AG04449 (cell line): Measurements from ENCODE around the gene ARRDC3.
"Not testable (repeated sequence)": the region's sequence is repeated elsewhere in the genome, so short reads cannot be mapped to it uniquely, and the experiment has no call there.

Experiments used
- CTCF ChIA-PET: fragments of 350-600 bp; formaldehyde crosslinking; extraction: SDS; loops from one replicate; lab custom pipeline; 2021; ENCODE audit warnings: antibody characterized with exemption; lab: Yijun Ruan, JAX
- POLR2A ChIA-PET: fragments of 400-600, 350-600 bp; formaldehyde crosslinking; extraction: SDS; loops from one replicate; lab custom pipeline; 2020; ENCODE audit warnings: antibody characterized with exemption, inconsistent platforms; lab: Yijun Ruan, JAX
- DNase-seq: peaks from one replicate; pipeline ENCODE4 v3.0.0-alpha.2; 2010; ENCODE audit warnings: low read depth, low spot score
- H3K4me3 ChIP-seq: 2 replicates; pipeline ENCODE4 v1.5.1; 2011; ENCODE audit warnings: low read depth, mild to moderate bottlenecking, control low read depth, low read length
- TF ChIP-seq, protein P1 (sequence below): IDR thresholded peaks from one replicate; pipeline ENCODE4 v1.5.1; 2011; ENCODE audit warnings: mild to moderate bottlenecking, moderate library complexity, low read length, control low read depth, inconsistent platforms; ENCODE audit not compliant: insufficient read depth; ENCODE audit errors: missing control alignments

Gene ARRDC3

DNA sequence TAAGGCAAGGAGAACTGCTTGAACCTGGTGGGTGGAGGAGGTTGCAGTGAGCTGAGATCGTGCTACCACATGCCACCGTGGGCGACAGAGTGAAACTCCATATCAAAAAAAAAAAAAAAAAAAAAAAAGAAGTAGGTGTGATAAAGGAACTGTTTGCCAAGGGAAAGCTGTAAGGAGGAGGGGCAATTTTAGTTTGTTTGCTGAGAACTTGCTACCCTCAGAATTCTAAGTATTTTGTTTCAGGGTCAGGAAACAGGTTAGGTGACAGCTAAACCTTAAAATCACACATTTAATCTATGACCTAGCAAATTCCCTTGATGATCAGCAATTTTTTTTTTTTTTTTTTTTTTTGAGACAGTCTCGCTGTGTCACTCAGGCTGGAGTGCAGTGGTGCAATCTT is 7.2 kb upstream of the ARRDC3 start:
- no peak for DNase-seq
- ChIA-PET POLR2A (no interaction called here), CTCF (interaction anchor here (0.8 to 1.3 kb wide), 2 partner anchors 29 to 525 kb away, joined by 3 to 4 read pairs; no protein-coding TSS in a partner anchor)
- no peak overlapping the region for H3K4me3 ChIP-seq
- TF ChIP-seq, protein P1, sequence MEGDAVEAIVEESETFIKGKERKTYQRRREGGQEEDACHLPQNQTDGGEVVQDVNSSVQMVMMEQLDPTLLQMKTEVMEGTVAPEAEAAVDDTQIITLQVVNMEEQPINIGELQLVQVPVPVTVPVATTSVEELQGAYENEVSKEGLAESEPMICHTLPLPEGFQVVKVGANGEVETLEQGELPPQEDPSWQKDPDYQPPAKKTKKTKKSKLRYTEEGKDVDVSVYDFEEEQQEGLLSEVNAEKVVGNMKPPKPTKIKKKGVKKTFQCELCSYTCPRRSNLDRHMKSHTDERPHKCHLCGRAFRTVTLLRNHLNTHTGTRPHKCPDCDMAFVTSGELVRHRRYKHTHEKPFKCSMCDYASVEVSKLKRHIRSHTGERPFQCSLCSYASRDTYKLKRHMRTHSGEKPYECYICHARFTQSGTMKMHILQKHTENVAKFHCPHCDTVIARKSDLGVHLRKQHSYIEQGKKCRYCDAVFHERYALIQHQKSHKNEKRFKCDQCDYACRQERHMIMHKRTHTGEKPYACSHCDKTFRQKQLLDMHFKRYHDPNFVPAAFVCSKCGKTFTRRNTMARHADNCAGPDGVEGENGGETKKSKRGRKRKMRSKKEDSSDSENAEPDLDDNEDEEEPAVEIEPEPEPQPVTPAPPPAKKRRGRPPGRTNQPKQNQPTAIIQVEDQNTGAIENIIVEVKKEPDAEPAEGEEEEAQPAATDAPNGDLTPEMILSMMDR: no peak

DNA sequence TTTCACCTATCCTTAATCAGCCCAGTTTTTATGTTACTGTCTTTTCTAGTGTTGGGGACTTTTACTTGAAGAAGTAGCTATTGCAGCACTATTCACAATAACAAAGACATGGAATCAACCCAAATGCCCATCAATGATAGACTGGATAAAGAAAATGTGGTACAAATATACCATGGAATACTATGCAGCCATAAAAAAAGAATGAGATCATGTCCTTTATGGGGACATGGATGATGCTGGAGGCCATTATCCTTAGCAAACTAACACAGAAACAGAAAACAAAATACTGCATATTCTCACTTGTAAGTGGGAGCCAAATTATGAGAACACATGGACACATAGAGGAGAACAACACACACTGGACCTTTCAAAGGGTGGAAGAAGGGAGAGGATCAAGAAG is 6.4 kb upstream of the ARRDC3 start:
- POLR2A ChIA-PET: not testable (repeated sequence)
- CTCF ChIA-PET: interaction anchor here (0.9 to 7.4 kb wide), 5 partner anchors 12 to 524 kb away, joined by 3 to 159 read pairs (median 84); no protein-coding TSS in a partner anchor

DNA sequence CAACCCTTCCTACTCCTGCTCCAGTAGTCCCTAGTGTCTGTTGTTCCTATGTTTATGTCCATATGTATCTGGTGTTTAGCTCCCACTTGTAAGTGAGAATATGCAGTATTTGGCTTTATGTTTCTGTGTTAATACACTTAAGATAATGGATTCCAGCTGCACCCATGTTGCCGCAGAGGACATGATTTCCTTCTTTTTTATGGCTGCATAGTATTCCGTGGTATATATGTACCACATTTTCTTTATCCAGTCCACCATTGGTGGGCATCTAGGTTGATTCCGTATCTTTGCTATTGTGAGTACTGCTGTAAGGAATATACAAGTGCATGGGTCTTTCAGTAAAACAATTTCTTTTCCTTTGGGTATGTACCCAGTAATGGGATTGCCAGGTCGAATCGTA is 5.2 kb upstream of the ARRDC3 start:
- no peak overlapping the region for H3K4me3 ChIP-seq
- POLR2A ChIA-PET: no interaction called here
- TF ChIP-seq, protein P1: no peak
- CTCF ChIA-PET: interaction anchor here (1.3 to 7.4 kb wide), 6 partner anchors 14 to 455 kb away, joined by 3 to 159 read pairs (median 86); no protein-coding TSS in a partner anchor
- no peak for DNase-seq

More for the DNA sequence above, 6.4 kb upstream of the ARRDC3 start:
- not testable (repeated sequence) for DNase-seq, H3K4me3 ChIP-seq

- TF ChIP-seq, protein P1: no peak
- H3K4me3 ChIP-seq: no peak overlapping the region
- no peak for DNase-seq
- ChIA-PET POLR2A (no interaction called here), CTCF (interaction anchor here (0.8 to 7.4 kb wide), 31 partner anchors 8 to 520 kb away, joined by 3 to 170 read pairs (median 13); no protein-coding TSS in a partner anchor)
Measured at GRCh38 chr5:91386120-91386519, 3.0 kb upstream of the ARRDC3 start.

DNA sequence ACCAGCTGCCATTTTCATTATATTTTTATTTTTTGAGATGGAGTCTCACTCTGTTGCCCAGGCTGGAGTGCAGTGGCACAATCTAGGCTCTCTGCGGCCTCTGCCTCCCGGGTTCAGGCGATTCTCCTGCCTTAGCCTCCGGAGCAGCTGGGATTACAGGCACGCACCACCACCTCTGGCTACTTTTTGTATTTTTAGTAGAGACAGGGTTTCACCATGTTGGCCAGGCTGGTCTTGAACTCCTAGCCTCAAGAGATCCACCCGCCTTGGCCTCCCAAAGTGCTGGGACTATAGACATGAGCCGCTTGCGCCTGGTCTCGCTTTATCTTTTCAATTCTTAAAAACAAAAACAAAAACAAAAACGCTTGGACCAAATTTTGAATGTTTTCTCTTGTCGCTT is 2.5 kb upstream of the ARRDC3 start:
- CTCF ChIA-PET: interaction anchor here (0.7 to 7.4 kb wide), 62 partner anchors 8 to 519 kb away, joined by 3 to 170 read pairs (median 7); no protein-coding TSS in a partner anchor
- DNase-seq, POLR2A ChIA-PET: not testable (repeated sequence)

GRCh38 chr5:91384671-91385430 is 1.7 kb upstream of the ARRDC3 start:
- peak; percentile 59 for DNase-seq
- TF ChIP-seq, protein P1: peak; percentile 52
- H3K4me3 ChIP-seq: peak overlapping the region; percentile 74; the same call in 1 of the 2 replicates
- POLR2A ChIA-PET: interaction anchor here (0.6 to 1.0 kb wide), 3 partner anchors 105 to 856 kb away, joined by 3 read pairs; no protein-coding TSS in a partner anchor
- CTCF ChIA-PET: interaction anchor here (0.6 to 7.4 kb wide), 78 partner anchors 9 to 923 kb away, joined by 3 to 170 read pairs (median 6); no protein-coding TSS in a partner anchor

More for the DNA sequence above, 2.5 kb upstream of the ARRDC3 start:
- H3K4me3 ChIP-seq: not testable (repeated sequence)

DNA sequence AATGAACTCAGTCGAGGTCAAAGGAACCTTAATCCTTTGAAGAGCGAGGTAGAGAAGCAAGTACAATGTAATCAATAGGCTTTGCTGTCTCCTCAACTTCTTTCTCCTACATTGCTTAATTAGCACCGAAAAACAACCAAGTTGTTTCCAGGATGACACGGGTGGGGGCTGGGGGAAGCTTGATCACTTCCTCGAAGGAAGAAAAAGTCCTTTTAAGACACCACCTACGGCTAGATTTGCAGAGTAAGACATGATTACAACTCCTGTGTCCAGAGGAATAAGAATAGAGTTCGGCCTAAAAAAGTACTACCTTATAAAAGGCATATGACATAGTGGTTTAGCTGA is 811 bp upstream of the ARRDC3 start:
- H3K4me3 ChIP-seq: peak overlapping the region; percentile 74
- ChIA-PET CTCF (interaction anchor here (0.8 to 7.4 kb wide), 52 partner anchors 9 to 922 kb away, joined by 3 to 170 read pairs (median 8); no protein-coding TSS in a partner anchor), POLR2A (interaction anchor here (0.9 to 1.9 kb wide), 11 partner anchors 9 to 286 kb away, joined by 3 to 21 read pairs (median 5); no protein-coding TSS in a partner anchor)
- TF ChIP-seq, protein P1: no peak
- no peak for DNase-seq
